Measurements from ENCODE around the gene CXCR4.
"Not testable (repeated sequence)": the region's sequence is repeated elsewhere in the genome, so short reads cannot be mapped to it uniquely, and the experiment has no call there.

The CXCR4 gene

DNA sequence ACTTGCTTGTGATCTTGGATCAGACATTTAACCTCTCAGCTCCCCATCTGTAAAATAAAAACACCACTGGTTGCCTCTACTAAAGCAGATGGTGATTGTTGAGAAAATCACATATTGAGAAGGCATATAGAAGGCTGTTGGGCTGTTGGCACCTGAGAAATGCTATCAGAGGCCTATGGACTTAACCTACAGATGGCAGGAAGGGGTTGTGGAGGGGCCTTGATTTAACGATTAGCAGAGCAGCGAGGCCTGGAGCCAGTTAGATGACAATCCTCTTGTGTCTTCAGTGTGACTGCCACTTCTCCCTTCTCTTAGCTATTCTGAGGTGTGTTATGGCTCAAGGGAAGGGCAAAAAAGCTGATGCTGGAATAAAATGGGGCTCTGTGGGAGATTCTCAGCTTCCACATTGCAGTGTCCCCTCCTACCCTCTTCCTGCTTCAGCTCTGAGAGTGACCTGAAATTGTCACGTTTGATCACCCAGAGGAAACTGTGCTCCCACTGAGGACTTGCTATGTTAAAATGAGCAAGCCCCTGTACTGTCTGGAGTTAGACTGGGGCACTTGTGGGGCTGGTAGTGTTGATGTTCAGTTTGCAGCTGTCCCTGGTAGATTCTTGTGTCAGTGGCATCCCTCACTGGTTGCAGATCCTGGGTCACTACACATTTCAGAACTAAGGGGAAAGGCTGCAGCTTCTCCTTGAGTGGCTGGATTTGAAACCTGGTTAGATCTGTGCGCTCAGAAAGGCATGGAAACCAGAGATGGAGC, 31.5 kb downstream of the CXCR4 start:
- peaks cover 14% of the 10 kb centered on the region for H3K4me1 Mint-ChIP-seq (ENCODE audit: low read depth)
- H3K36me3 Mint-ChIP-seq (ENCODE audit: low read depth) = no peaks in the 10 kb centered on the region
- H3K27me3 Mint-ChIP-seq = no peaks in the 10 kb centered on the region
- H3K27ac Mint-ChIP-seq = no peak overlapping the region
- H3K9me3 Mint-ChIP-seq = no peaks in the 10 kb centered on the region
- no peak overlapping the region for H3K4me3 Mint-ChIP-seq

GRCh38 chr2:136085453-136086209, 32.3 kb downstream of the CXCR4 start:
- H3K27ac Mint-ChIP-seq = no peak overlapping the region
- no peaks in the 10 kb centered on the region for H3K36me3 Mint-ChIP-seq (ENCODE audit: low read depth)
- H3K27me3 Mint-ChIP-seq = no peaks in the 10 kb centered on the region
- H3K4me1 Mint-ChIP-seq (ENCODE audit: low read depth) = peaks cover 13% of the 10 kb centered on the region
- H3K4me3 Mint-ChIP-seq = no peak overlapping the region
- no peaks in the 10 kb centered on the region for H3K9me3 Mint-ChIP-seq

DNA sequence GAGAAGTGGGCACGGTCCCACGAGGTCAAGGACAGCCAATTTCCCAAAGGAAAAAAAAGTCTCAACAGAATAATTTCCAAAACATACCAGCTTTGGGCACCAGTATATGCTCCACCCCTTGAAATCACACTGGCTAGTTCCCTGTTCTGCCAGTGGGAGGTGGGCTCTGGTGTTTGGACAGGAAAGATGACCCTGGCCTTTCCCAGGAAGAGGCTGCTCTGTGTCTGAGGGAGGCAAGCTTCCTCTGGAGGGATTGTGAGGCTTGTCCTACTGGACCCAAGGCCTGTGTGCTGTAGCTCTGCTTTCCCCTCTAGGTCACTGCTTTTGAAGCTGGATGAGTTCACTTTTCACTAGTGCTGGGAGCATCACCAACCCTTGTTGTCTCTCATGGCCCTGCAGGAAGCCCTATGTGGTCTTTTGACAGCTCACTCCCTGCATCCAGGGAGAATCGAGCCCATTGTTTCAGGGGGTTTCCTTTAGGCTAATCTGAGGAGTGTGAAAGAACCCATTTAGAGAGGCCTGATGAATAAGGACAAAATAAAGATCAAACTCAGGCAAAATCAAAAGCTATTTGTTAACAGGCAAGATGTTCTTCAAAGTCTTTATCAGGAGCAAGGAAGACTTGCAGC, 36.3 kb downstream of the CXCR4 start:
- Mint-ChIP-seq H3K4me1 (ENCODE audit: low read depth) (peaks cover 7% of the 10 kb centered on the region), H3K36me3 (ENCODE audit: low read depth) (no peaks in the 10 kb centered on the region), H3K4me3 (no peak overlapping the region), H3K27me3 (no peaks in the 10 kb centered on the region), H3K27ac (no peak overlapping the region), H3K9me3 (no peaks in the 10 kb centered on the region)

DNA sequence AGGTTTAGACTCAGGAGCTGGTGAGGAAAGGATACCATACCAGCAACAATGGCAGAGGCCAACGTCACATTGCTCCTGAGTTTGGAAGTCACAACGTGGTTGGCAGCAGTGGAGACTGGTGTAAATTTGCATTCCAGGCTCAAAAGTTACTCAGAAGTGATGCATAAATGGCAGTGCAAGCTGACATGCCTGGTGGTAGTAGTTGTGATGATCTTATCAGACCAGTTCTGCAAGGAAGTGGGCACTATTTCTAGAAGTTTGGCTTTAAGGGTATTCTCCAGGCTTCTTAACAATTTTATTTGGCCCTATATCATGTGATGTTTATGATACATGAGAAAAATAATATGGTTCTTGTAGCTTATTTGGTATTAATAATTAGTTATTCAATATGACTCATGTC, 37.8 kb downstream of the CXCR4 start:
- Mint-ChIP-seq H3K36me3 (ENCODE audit: low read depth) (no peaks in the 10 kb centered on the region), H3K27ac (no peak overlapping the region), H3K4me1 (ENCODE audit: low read depth) (no peaks in the 10 kb centered on the region), H3K4me3 (no peak overlapping the region), H3K9me3 (no peaks in the 10 kb centered on the region), H3K27me3 (no peaks in the 10 kb centered on the region)

GRCh38 chr2:136077107-136077506, 40.8 kb downstream of the CXCR4 start:
- Mint-ChIP-seq H3K36me3 (ENCODE audit: low read depth) (no peaks in the 10 kb centered on the region), H3K4me1 (ENCODE audit: low read depth) (peaks cover 4% of the 10 kb centered on the region), H3K27ac (no peak overlapping the region), H3K9me3 (peaks cover 6% of the 10 kb centered on the region), H3K4me3 (no peak overlapping the region), H3K27me3 (no peaks in the 10 kb centered on the region)

DNA sequence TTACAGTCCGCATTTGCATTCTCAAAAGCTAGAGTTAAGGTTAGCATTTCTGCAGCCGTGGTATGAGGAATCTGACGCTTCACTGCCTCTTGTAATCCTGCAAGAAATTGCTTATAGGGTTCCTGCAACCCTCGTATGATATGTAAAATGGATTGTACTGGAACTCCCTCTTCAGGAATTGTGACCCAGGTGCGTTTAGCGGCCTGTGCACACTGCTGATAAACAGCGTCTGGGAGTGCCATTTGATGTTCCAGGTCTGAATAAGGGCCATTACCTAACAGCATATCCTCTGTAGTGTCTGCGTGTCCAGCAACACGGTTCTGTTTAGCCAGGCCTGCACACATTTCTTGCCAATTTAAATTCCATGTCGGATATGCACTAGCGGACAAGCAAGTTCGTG, 42.5 kb downstream of the CXCR4 start:
- Mint-ChIP-seq H3K27ac (no peak overlapping the region), H3K4me3 (no peak overlapping the region), H3K9me3 (peaks cover 11% of the 10 kb centered on the region), H3K27me3 (no peaks in the 10 kb centered on the region), H3K36me3 (ENCODE audit: low read depth) (no peaks in the 10 kb centered on the region), H3K4me1 (ENCODE audit: low read depth) (peaks cover 4% of the 10 kb centered on the region)

- Mint-ChIP-seq H3K4me3 (no peak overlapping the region), H3K9me3 (peaks cover 11% of the 10 kb centered on the region), H3K27me3 (no peaks in the 10 kb centered on the region), H3K36me3 (ENCODE audit: low read depth) (no peaks in the 10 kb centered on the region), H3K27ac (no peak overlapping the region), H3K4me1 (ENCODE audit: low read depth) (peaks cover 17% of the 10 kb centered on the region)
Measured at GRCh38 chr2:136072621-136073020, 45.3 kb downstream of the CXCR4 start.

- not testable (repeated sequence) for H3K36me3 Mint-ChIP-seq (ENCODE audit: low read depth); H3K4me3 Mint-ChIP-seq; H3K27ac Mint-ChIP-seq; H3K27me3 Mint-ChIP-seq
- H3K4me1 Mint-ChIP-seq (ENCODE audit: low read depth) = peaks cover 17% of the 10 kb centered on the region
- H3K9me3 Mint-ChIP-seq = peaks cover 11% of the 10 kb centered on the region
Measured at GRCh38 chr2:136071887-136072286, 46.1 kb downstream of the CXCR4 start.

- H3K27me3 Mint-ChIP-seq = no peaks in the 10 kb centered on the region
- H3K27ac Mint-ChIP-seq = no peak overlapping the region
- H3K36me3 Mint-ChIP-seq (ENCODE audit: low read depth) = no peaks in the 10 kb centered on the region
- H3K9me3 Mint-ChIP-seq = peaks cover 11% of the 10 kb centered on the region
- H3K4me1 Mint-ChIP-seq (ENCODE audit: low read depth) = peaks cover 19% of the 10 kb centered on the region
- H3K4me3 Mint-ChIP-seq = no peak overlapping the region
Measured at GRCh38 chr2:136070913-136071312, 47.0 kb downstream of the CXCR4 start.

- Mint-ChIP-seq H3K27ac (no peak overlapping the region), H3K4me3 (no peak overlapping the region)
Measured at GRCh38 chr2:136069773-136070172, 48.2 kb downstream of the CXCR4 start.

DNA sequence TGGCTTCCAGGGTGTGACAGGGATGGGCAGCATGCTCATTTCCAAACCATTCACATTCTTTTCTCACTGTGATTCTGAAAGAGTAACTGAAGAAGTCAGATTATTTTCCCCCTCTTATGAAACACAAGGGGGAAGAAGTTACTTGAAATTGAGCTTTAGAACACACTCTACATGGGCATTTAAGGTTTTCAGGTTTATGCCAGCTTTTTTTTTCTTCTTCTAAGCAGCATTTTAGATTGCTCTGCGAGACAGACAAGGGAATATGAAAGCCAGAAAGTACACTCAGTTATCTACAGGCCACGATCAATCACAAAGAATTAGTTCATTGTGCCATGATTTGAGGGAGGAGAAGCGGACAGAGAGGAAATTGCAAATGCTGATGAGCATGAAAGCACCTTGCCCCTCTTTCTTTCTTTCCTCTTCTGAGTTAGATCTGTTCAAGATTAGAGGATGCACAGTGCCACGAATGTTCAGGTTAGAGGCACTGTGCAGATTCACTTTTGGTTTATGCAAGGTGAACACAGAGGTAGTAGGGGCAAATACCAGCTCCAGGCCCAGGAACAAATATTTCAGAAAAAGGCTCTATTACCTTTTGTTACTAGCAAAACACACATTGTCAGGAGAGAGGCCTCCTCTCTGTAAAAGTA, 49.2 kb downstream of the CXCR4 start:
- Mint-ChIP-seq H3K4me3 (peak overlapping the region; percentile 14), H3K9me3 (peaks cover 11% of the 10 kb centered on the region), H3K27me3 (no peaks in the 10 kb centered on the region), H3K4me1 (ENCODE audit: low read depth) (peaks cover 36% of the 10 kb centered on the region), H3K27ac (peak overlapping the region; percentile 10), H3K36me3 (ENCODE audit: low read depth) (no peaks in the 10 kb centered on the region)

More at GRCh38 chr2:136069773-136070172, 48.2 kb downstream of the CXCR4 start:
- Mint-ChIP-seq H3K4me1 (ENCODE audit: low read depth) (peaks cover 29% of the 10 kb centered on the region), H3K36me3 (ENCODE audit: low read depth) (no peaks in the 10 kb centered on the region), H3K9me3 (peaks cover 11% of the 10 kb centered on the region), H3K27me3 (no peaks in the 10 kb centered on the region)

DNA sequence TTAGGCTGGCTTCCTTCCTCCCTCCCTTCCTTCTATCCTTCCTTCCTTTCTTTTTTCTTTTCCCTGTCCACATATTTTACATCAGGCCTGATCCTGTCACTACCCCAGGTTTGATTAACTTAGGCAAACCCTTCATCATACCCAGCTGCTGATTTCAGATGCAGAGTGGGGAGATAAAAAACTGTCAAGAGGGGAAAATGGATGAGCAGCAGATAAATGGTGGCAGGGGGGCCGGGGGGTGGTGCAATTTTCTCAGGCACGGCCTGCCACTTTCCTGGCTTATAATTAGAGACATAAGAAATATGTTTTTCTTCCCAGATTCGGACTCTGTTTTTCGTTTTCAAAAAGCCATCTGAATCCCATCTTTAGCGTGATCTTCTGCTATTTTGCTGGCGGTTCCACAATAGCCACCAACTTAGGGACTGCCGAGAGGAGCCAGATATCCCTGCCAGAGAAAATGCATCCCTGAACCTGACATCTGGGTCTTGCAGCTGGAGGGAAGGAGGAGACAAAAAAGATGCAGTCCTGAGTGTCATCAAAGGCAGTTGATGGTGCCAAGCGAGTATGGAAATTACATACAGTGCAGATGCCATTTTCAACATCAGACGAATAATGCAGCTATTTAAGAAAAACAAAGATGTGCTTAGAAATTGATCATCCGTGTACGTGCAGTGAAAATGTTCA, 49.9 kb downstream of the CXCR4 start:
- Mint-ChIP-seq H3K27ac (no peak overlapping the region), H3K36me3 (ENCODE audit: low read depth) (no peaks in the 10 kb centered on the region), H3K4me3 (no peak overlapping the region), H3K9me3 (peaks cover 7% of the 10 kb centered on the region), H3K4me1 (ENCODE audit: low read depth) (peaks cover 39% of the 10 kb centered on the region), H3K27me3 (no peaks in the 10 kb centered on the region)

GRCh38 chr2:136067459-136067858, 50.5 kb downstream of the CXCR4 start:
- Mint-ChIP-seq H3K27ac (no peak overlapping the region), H3K36me3 (ENCODE audit: low read depth) (no peaks in the 10 kb centered on the region), H3K4me1 (ENCODE audit: low read depth) (peaks cover 35% of the 10 kb centered on the region), H3K9me3 (peaks cover 4% of the 10 kb centered on the region), H3K27me3 (no peaks in the 10 kb centered on the region), H3K4me3 (no peak overlapping the region)

DNA sequence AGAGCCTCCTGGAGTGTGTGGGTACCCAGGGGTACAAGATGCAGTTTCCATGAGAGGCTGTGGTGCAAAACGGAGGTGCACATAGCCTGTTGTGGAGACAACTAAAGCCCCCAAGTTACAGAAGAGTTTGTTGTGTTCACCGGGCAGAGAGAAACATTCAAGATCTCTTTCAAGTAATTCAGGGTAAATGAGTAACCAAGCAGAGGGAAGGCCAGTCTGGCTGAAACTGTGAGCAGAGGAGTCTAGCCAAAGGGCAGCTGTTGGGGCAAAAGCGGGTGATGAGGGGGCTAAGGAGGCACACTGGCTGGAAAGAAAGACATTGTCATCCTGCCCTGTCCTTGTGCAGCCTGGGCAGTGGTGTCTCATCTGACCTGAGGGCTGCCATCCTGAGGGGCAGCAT, 52.0 kb downstream of the CXCR4 start:
- H3K36me3 Mint-ChIP-seq (ENCODE audit: low read depth) = no peaks in the 10 kb centered on the region
- peaks cover 35% of the 10 kb centered on the region for H3K4me1 Mint-ChIP-seq (ENCODE audit: low read depth)
- H3K27ac Mint-ChIP-seq = no peak overlapping the region
- H3K4me3 Mint-ChIP-seq = no peak overlapping the region
- no peaks in the 10 kb centered on the region for H3K27me3 Mint-ChIP-seq
- H3K9me3 Mint-ChIP-seq = no peaks in the 10 kb centered on the region
